Measurements from ENCODE around the gene SLCO2A1.

The SLCO2A1 gene

DNA sequence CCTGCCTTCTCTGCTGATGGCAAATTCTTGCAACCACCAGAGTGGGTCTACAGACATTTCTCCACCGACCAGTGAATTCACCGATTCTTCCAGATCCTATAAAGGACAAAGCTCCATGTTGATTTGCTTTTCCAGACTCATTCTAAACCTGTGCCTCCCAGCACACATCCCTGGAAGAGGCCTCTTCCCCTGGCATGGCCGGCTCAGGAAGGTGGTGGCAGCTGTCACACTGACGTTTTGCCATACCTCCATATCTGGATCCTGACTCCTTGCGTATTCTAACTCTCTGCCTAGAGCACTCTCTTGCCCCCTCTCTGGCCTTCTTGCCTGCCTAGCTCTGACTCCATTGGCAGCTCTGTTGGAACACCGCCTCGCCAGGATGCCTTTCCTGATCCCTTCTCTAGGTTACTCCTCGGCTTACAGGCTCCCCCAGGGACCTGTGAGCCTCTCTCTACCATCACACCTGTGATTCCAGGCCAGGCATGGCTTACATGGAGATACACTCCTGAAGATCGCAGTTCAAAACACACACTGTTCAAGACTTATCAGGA lies 31.0 kb downstream of the SLCO2A1 start:
- TF ChIP-seq, protein P1, sequence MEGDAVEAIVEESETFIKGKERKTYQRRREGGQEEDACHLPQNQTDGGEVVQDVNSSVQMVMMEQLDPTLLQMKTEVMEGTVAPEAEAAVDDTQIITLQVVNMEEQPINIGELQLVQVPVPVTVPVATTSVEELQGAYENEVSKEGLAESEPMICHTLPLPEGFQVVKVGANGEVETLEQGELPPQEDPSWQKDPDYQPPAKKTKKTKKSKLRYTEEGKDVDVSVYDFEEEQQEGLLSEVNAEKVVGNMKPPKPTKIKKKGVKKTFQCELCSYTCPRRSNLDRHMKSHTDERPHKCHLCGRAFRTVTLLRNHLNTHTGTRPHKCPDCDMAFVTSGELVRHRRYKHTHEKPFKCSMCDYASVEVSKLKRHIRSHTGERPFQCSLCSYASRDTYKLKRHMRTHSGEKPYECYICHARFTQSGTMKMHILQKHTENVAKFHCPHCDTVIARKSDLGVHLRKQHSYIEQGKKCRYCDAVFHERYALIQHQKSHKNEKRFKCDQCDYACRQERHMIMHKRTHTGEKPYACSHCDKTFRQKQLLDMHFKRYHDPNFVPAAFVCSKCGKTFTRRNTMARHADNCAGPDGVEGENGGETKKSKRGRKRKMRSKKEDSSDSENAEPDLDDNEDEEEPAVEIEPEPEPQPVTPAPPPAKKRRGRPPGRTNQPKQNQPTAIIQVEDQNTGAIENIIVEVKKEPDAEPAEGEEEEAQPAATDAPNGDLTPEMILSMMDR (IDR thresholded peaks at IDR 0.05), result no peak
- no peak for TF ChIP-seq ZFX (IDR thresholded peaks at IDR 0.05; ENCODE audit: borderline replicate concordance)

DNA sequence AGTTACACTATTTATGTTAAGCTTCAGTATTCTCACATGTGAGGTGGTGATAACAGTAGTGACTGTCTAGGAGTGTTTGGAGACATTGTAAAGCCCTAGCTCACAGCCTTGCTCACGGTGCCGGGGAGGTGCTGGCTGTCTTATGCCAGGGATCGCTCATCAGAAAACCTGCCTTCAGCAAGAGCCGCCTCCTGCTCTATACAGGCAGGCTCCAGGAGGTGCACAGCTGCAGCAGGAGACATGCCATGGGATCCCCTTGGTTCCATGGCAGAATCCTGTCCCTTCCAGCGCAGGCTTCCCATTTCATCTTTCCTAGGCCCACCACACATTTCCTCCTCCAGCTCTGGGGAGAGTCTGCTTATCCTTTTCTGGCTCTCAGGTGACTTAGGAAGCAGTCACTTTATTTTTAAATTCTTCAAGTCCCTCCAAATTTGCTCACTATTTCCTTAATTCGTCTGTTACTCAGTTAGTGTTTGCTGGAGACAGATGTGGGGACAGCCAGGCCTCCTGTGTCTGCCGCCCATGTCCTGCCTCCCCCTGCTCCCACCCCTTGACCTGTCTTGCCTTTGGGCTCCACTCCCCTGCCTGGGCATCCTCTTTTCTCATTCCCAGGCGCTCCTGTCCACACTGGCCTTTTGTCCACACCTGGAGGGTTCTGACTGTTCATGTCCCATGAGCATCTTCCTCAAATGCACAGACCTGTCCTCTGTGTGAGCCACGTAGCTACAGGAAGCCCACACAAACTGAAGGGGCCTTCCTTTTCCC lies 31.7 kb downstream of the SLCO2A1 start:
- no peak overlapping the region for H3K27ac ChIP-seq
- TF ChIP-seq, protein P1 (IDR thresholded peaks at IDR 0.05), result no peak
- no peak for TF ChIP-seq ZFX (IDR thresholded peaks at IDR 0.05; ENCODE audit: borderline replicate concordance)

More for the DNA sequence above, 31.0 kb downstream of the SLCO2A1 start:
- no peak overlapping the region for H3K27ac ChIP-seq

DNA sequence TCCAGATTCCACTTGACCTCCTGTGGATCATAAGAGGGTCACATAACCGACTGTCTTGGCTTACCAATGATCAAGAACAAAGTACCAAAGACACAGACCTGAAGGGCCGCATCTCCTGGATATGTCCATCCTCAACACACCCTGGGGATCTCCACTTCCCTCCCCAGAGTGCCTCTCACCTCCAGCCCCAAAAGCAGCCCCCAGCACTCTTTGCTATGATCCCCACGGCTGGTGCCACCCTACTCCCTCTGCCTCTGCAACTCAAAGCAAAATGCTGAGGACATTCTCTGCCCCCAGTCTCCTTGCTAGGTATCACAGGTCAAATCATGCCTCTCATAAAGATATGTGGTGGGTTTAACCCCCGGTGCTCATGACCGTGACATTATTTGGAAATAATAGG lies 32.7 kb downstream of the SLCO2A1 start:
- TF ChIP-seq, protein P1 (IDR thresholded peaks at IDR 0.05), result no peak
- no peak for TF ChIP-seq ZFX (IDR thresholded peaks at IDR 0.05; ENCODE audit: borderline replicate concordance)
- no peak overlapping the region for H3K27ac ChIP-seq

DNA sequence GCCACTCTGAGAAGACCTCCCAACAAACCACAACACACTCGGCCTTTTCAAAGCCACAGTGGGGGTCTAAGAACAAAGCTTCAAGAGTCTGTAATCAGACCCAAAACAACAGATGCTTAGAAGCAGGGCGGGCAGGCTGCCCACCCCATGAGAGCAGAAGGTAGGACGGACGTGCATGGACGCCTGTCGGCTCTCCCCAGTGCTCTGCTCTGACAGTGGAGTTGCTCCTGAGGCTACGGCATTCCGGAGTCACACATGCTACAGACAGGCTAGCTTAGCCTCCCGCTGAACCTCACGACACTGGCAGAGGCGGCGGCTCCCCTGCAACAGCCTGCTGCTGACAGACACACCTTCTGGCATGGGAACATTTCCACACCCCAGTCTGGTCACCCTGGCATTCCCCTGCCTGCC lies 33.5 kb downstream of the SLCO2A1 start:
- H3K27ac ChIP-seq, result no peak overlapping the region
- TF ChIP-seq, protein P1 (IDR thresholded peaks at IDR 0.05), result no peak
- no peak for TF ChIP-seq ZFX (IDR thresholded peaks at IDR 0.05; ENCODE audit: borderline replicate concordance)

DNA sequence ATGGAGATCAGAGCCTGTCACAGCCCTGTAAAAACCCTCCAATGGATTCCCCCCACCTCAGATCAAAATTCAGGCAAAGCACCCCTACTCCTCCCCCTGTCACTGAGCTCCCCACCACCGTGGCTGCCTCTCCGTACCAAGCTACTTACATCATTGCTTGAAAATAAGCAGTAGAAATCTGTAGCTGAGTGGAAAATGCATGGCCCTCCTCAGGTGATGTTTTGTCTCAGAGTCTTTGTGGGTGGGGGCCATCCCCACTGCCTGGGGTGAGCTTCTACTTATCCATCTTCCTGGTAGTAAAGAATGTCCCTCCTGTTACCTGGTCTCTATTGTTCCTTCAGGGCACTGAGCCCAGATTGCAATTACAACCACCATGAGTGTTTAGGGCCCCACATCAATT lies 34.5 kb downstream of the SLCO2A1 start:
- H3K27ac ChIP-seq, result no peak overlapping the region
- TF ChIP-seq, protein P1 (IDR thresholded peaks at IDR 0.05), result no peak
- no peak for TF ChIP-seq ZFX (IDR thresholded peaks at IDR 0.05; ENCODE audit: borderline replicate concordance)

DNA sequence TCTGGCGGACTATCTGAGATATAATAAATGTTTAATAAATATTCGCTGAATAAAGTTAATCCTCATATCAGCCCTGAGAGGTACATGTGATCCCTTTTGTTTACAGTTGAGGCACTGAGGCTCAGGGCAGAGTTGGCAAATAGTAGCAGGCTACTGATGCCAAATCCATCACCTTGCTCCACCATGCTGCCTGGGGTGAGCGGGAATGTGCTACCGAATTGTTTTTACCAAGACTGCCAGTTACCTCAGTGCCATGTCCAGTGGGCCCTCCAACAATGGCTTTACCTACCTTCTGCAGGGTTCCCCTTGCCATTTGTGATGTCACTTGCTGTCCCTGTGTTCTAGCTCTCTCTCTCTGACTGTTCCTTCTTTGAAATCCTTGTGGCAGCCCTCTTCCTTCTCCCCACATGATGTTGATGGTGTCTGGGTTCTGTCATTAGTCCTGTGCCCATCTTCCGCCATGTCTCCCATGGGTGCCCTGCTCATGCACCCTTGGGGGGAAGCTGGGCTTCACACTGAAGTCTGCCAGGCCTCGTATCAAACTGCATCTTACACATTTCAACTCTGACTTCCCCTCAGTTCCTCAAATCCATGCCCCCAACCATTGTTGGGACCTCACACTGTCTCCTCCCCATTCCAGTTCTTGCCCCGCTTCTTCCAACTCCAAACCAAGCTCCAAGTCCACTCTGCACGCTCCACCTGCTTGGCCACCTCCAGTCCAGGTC lies 35.4 kb downstream of the SLCO2A1 start:
- no peak overlapping the region for H3K27ac ChIP-seq
- no peak for TF ChIP-seq ZFX (IDR thresholded peaks at IDR 0.05; ENCODE audit: borderline replicate concordance)
- TF ChIP-seq, protein P1 (IDR thresholded peaks at IDR 0.05), result no peak

Measured in 22Rv1 (cell line).